Astrocyte (in vitro differentiated cells and primary cell): ENCODE measurements around the gene DIP2C. TPM values are rescaled to one million over a fixed set of nuclear protein-coding genes. Genes with fewer than 3 reads are reported as not detected.

Experiments
- DNase-seq: peaks from one replicate; pipeline ENCODE4 v3.0.0-alpha.2; 2010; ENCODE audit warnings: low read depth
- FAIRE-seq: peaks from 2 replicates; lab custom pipeline; 2011; peaks lifted over from hg19 to GRCh38; lab: Jason Lieb, UNC
- H2AFZ ChIP-seq: 2 replicates; pipeline ENCODE4 v1.6.0; 2012; ENCODE audit warnings: low read depth, low read length, inconsistent platforms
- H3K27ac ChIP-seq: 2 replicates; pipeline ENCODE4 v1.5.1; 2011; ENCODE audit warnings: low read depth, low read length, inconsistent platforms
- H3K27me3 ChIP-seq: 2 replicates; pipeline ENCODE4 v1.6.0; 2011; ENCODE audit warnings: low read length, inconsistent platforms; ENCODE audit not compliant: insufficient read depth
- H3K36me3 ChIP-seq: 2 replicates; pipeline ENCODE4 v1.5.1; 2011; ENCODE audit warnings: low read length, inconsistent platforms; ENCODE audit not compliant: insufficient read depth
- H3K4me1 ChIP-seq: 2 replicates; pipeline ENCODE4 v1.5.1; 2011; ENCODE audit warnings: low read length, inconsistent platforms; ENCODE audit not compliant: insufficient read depth
- H3K4me2 ChIP-seq: 2 replicates; pipeline ENCODE4 v1.6.0; 2012; ENCODE audit warnings: low read length, inconsistent platforms
- H3K4me3 ChIP-seq: 2 replicates; pipeline ENCODE4 v1.5.1; 2011; ENCODE audit warnings: low read depth, mild to moderate bottlenecking, low read length, inconsistent platforms; ENCODE audit not compliant: insufficient read depth
- H3K79me2 ChIP-seq: 2 replicates; pipeline ENCODE4 v1.6.0; 2012; ENCODE audit warnings: mild to moderate bottlenecking, low read length, inconsistent platforms; ENCODE audit not compliant: insufficient read depth
- H3K9ac ChIP-seq: 2 replicates; pipeline ENCODE4 v1.6.0; 2012; ENCODE audit warnings: mild to moderate bottlenecking, low read length, inconsistent platforms
- H3K9me3 ChIP-seq: 2 replicates; pipeline ENCODE4 v1.5.1; 2012; ENCODE audit warnings: low read depth, mild to moderate bottlenecking, low read length, inconsistent platforms; ENCODE audit not compliant: insufficient read depth
- H4K20me1 ChIP-seq: 2 replicates; pipeline ENCODE4 v1.6.0; 2012; ENCODE audit warnings: low read length, inconsistent platforms; ENCODE audit not compliant: insufficient read depth
- H3K27ac Mint-ChIP-seq: one replicate; pipeline ENCODE4 v1.8.0; 2021; ENCODE audit warnings: mild to moderate bottlenecking, mixed read lengths; ENCODE audit not compliant: unreplicated experiment
- H3K27me3 Mint-ChIP-seq: one replicate; pipeline ENCODE4 v1.8.0; 2021; ENCODE audit warnings: low read depth, mixed read lengths; ENCODE audit not compliant: unreplicated experiment
- H3K36me3 Mint-ChIP-seq: one replicate; pipeline ENCODE4 v1.8.0; 2021; ENCODE audit warnings: low read depth, mixed read lengths; ENCODE audit not compliant: unreplicated experiment
- H3K4me1 Mint-ChIP-seq: one replicate; pipeline ENCODE4 v1.8.0; 2021; ENCODE audit warnings: low read depth, mixed read lengths; ENCODE audit not compliant: unreplicated experiment
- H3K4me3 Mint-ChIP-seq: one replicate; pipeline ENCODE4 v1.8.0; 2021; ENCODE audit warnings: mild to moderate bottlenecking, moderate library complexity, mixed read lengths; ENCODE audit not compliant: unreplicated experiment
- H3K9me3 Mint-ChIP-seq: one replicate; pipeline ENCODE4 v1.8.0; 2021; ENCODE audit warnings: mild to moderate bottlenecking, mixed read lengths; ENCODE audit not compliant: unreplicated experiment
- CTCF ChIP-seq: IDR thresholded peaks from 2 replicates; pipeline ENCODE4 v1.5.1; 2011; ENCODE audit warnings: low read depth, mild to moderate bottlenecking, inconsistent platforms, low read length, moderate library complexity; ENCODE audit not compliant: insufficient read depth
- EZH2 ChIP-seq: IDR thresholded peaks from 2 replicates; pipeline ENCODE4 v1.6.1; 2012; ENCODE audit warnings: mild to moderate bottlenecking, low read length, inconsistent platforms; ENCODE audit not compliant: insufficient read depth
- total RNA-seq: library from RNA; stranded (reverse); gene quantifications from 2 replicates; pipeline ENCODE4 v1.2.1, GENCODE V29; 2021

Gene DIP2C
- total RNA-seq, 1 donor from 2014 or later: 27.3 TPM

GRCh38 chr10:717458-717857 is 28.0 kb upstream of the DIP2C start:
- Histone ChIP-seq H3K27me3 (no peaks in the 10 kb centered on the region), H3K36me3 (no peaks in the 10 kb centered on the region), H4K20me1 (no peaks in the 10 kb centered on the region), H3K4me1 (no peaks in the 10 kb centered on the region), H3K4me3 (no peak overlapping the region), H3K4me2 (no peak overlapping the region), H2AFZ (no peak overlapping the region), H3K79me2 (no peaks in the 10 kb centered on the region), H3K9ac (no peak overlapping the region), H3K9me3 (peaks cover 18% of the 10 kb centered on the region), H3K27ac (no peak overlapping the region)
- Mint-ChIP-seq H3K27me3 (peaks cover 6% of the 10 kb centered on the region), H3K9me3 (peaks cover 5% of the 10 kb centered on the region), H3K4me1 (no peaks in the 10 kb centered on the region), H3K4me3 (no peak overlapping the region), H3K27ac (no peak overlapping the region), H3K36me3 (no peaks in the 10 kb centered on the region)
- DNase-seq: no peak
- TF ChIP-seq EZH2 (no peak), CTCF (no peak)
- no peak for FAIRE-seq

- no peak for FAIRE-seq
- no peaks in the 10 kb centered on the region for H3K36me3 ChIP-seq
- Mint-ChIP-seq H3K27me3 (peaks cover 6% of the 10 kb centered on the region), H3K27ac (no peak overlapping the region), H3K4me3 (no peak overlapping the region), H3K4me1 (no peaks in the 10 kb centered on the region), H3K9me3 (peaks cover 4% of the 10 kb centered on the region), H3K36me3 (peaks cover 3% of the 10 kb centered on the region)
- peaks cover 16% of the 10 kb centered on the region for H3K9me3 ChIP-seq
- H3K4me3 ChIP-seq: no peak overlapping the region
- DNase-seq: no peak
- no peak for TF ChIP-seq EZH2
- TF ChIP-seq CTCF: no peak
- no peak overlapping the region for H2AFZ ChIP-seq
- no peaks in the 10 kb centered on the region for H3K27me3 ChIP-seq
- H3K4me1 ChIP-seq: no peaks in the 10 kb centered on the region
- no peak overlapping the region for H3K9ac ChIP-seq
- H4K20me1 ChIP-seq: no peaks in the 10 kb centered on the region
- no peak overlapping the region for H3K4me2 ChIP-seq
- no peaks in the 10 kb centered on the region for H3K79me2 ChIP-seq
- no peak overlapping the region for H3K27ac ChIP-seq
Measured at GRCh38 chr10:716821-717220, 27.4 kb upstream of the DIP2C start.

- no peak for TF ChIP-seq EZH2
- no peak for TF ChIP-seq CTCF
- no peaks in the 10 kb centered on the region for H4K20me1 ChIP-seq
- Mint-ChIP-seq H3K27ac (no peak overlapping the region), H3K36me3 (peaks cover 3% of the 10 kb centered on the region), H3K4me3 (no peak overlapping the region), H3K27me3 (no peaks in the 10 kb centered on the region), H3K4me1 (no peaks in the 10 kb centered on the region), H3K9me3 (peaks cover 7% of the 10 kb centered on the region)
- FAIRE-seq: no peak
- no peak overlapping the region for H3K4me3 ChIP-seq
- no peaks in the 10 kb centered on the region for H3K79me2 ChIP-seq
- DNase-seq: no peak
- H3K36me3 ChIP-seq: no peaks in the 10 kb centered on the region
- H3K9ac ChIP-seq: no peak overlapping the region
- peaks cover 16% of the 10 kb centered on the region for H3K9me3 ChIP-seq
- H3K4me1 ChIP-seq: no peaks in the 10 kb centered on the region
- H3K4me2 ChIP-seq: no peak overlapping the region
- H3K27me3 ChIP-seq: no peaks in the 10 kb centered on the region
- no peak overlapping the region for H2AFZ ChIP-seq
- no peak overlapping the region for H3K27ac ChIP-seq
Measured at GRCh38 chr10:714214-714613, 24.7 kb upstream of the DIP2C start.
